Panc1 (cell line): ENCODE data around the gene ARHGEF26. TPM values are rescaled to one million over a fixed set of nuclear protein-coding genes. Genes with fewer than 3 reads are reported as not detected.

Experiments
- ATAC-seq: fragments of 200-7000 bp; cut with Tn5 transposase; 2 replicates; pipeline ENCODE4 v1.9.1; 2020; ENCODE audit warnings: mild to moderate bottlenecking, moderate library complexity
- BruUV-seq: library from RNA; stranded (reverse); fragments of 400-500 nt; replicated peaks from 2 replicates; lab custom pipeline; 2021; lab: Mats Ljungman, UMichigan
- CTCF ChIA-PET: fragments of 300-600 bp; sonication (Branson Sonifier 250); formaldehyde crosslinking; loops from one replicate; lab custom pipeline; 2022; ENCODE audit warnings: antibody characterized with exemption; lab: Charles Lee
- POLR2A ChIA-PET: fragments of 300-600 bp; sonication (Branson Sonifier 250); formaldehyde crosslinking; loops from one replicate; lab custom pipeline; 2022; ENCODE audit warnings: antibody characterized with exemption; lab: Charles Lee
- DNase-seq: peaks from one replicate; pipeline ENCODE4 v3.0.0-alpha.2; 2010; ENCODE audit warnings: low read depth, low spot score
- H3K27ac ChIP-seq: 2 replicates; pipeline ENCODE4 v1.5.1; 2011; ENCODE audit warnings: mild to moderate bottlenecking, low read length, inconsistent platforms
- H3K27me3 ChIP-seq: fragments of 200-500 bp; sonication (Bioruptor generic); 2 replicates; pipeline ENCODE4 v1.6.0; 2014; ENCODE audit warnings: low read length, inconsistent platforms; ENCODE audit not compliant: control insufficient read depth, insufficient read depth
- H3K36me3 ChIP-seq: fragments of 200-500 bp; sonication (Bioruptor generic); 2 replicates; pipeline ENCODE4 v1.5.1; 2014; ENCODE audit warnings: inconsistent platforms, mild to moderate bottlenecking, low read length, moderate library complexity; ENCODE audit not compliant: control insufficient read depth, insufficient read depth
- H3K4me1 ChIP-seq: 2 replicates; pipeline ENCODE4 v1.5.1; 2011; ENCODE audit warnings: inconsistent platforms, mild to moderate bottlenecking, low read length, moderate library complexity; ENCODE audit not compliant: control insufficient read depth, insufficient read depth
- H3K4me3 ChIP-seq, 2 experiments: 2 replicates each; pipeline ENCODE4 v1.5.1; 2011 to 2012; ENCODE audit warnings: low read depth in 2 of 2, low read length in 2 of 2, mild to moderate bottlenecking in 2 of 2, inconsistent platforms in 1 of 2, moderate library complexity in 1 of 2
- H3K9me3 ChIP-seq: fragments of 200-500 bp; sonication (Bioruptor generic); 2 replicates; pipeline ENCODE4 v1.5.1; 2014; ENCODE audit warnings: low read depth, mild to moderate bottlenecking, inconsistent platforms, low read length, moderate library complexity; ENCODE audit not compliant: control insufficient read depth, insufficient read depth
- CTCF ChIP-seq: fragments of 450-650 bp; IDR thresholded peaks from 2 replicates; pipeline ENCODE4 v1.5.1; 2017; ENCODE audit warnings: mild to moderate bottlenecking
- POLR2AphosphoS5 ChIP-seq: IDR thresholded peaks from 2 replicates; pipeline ENCODE4 v1.6.1; 2012; ENCODE audit warnings: mild to moderate bottlenecking, low read depth, low read length, moderate library complexity
- REST ChIP-seq, 2 experiments: IDR thresholded peaks; 2 replicates each; pipeline ENCODE4 v1.6.1; 2011 to 2012; ENCODE audit warnings: low read depth in 2 of 2, control low read depth in 1 of 2, low read length in 1 of 2, mild to moderate bottlenecking in 1 of 2, moderate library complexity in 1 of 2; ENCODE audit not compliant: insufficient read depth in 1 of 2
- SIN3A ChIP-seq: IDR thresholded peaks from 2 replicates; pipeline ENCODE4 v1.6.1; 2012; ENCODE audit warnings: low read depth, mild to moderate bottlenecking, low read length, moderate library complexity, borderline replicate concordance; ENCODE audit not compliant: insufficient read depth
- TCF7L2 ChIP-seq: IDR thresholded peaks from 2 replicates; pipeline ENCODE4 v1.6.1; 2011; ENCODE audit warnings: mild to moderate bottlenecking, low read depth, low read length, inconsistent platforms
- in situ Hi-C: cut with HindIII; loops from 2 replicates; pipeline ENCODE4 v1.10.0; 2016; ENCODE audit warnings: low sequenced_read_pairs, low pct_unique_long_range_greater_than_20kb
- intact Hi-C: fragments of 100-400 bp; cut with micrococcal nuclease; formaldehyde crosslinking; loops from one replicate; pipeline ENCODE4 v1.10.0; 2022; ENCODE audit not compliant: unreplicated experiment
- total RNA-seq: library from RNA; stranded (reverse); gene quantifications from one replicate; pipeline ENCODE4 v1.2.1, GENCODE V29; 2021; ENCODE audit not compliant: unreplicated experiment

ARHGEF26 gene
- total RNA-seq, 1 experiment from 2014 or later: 2.0 TPM

- intact Hi-C loops (no loop called here), in situ Hi-C loops (no loop called here)
- H3K4me1 ChIP-seq: no peaks in the 10 kb centered on the region
- ChIA-PET POLR2A (no interaction called here), CTCF (no interaction called here)
- DNase-seq (no peak), ATAC-seq (no peak)
- no peaks in the 10 kb centered on the region for H3K9me3 ChIP-seq
- TF ChIP-seq REST (IDR thresholded peaks at IDR 0.05; ENCODE audit: insufficient read depth in 1 of 2, low read depth in 2 of 2, low read length in 1 of 2) (no peak), SIN3A (no peak), TCF7L2 (no peak), CTCF (no peak), POLR2AphosphoS5 (no peak)
- H3K36me3 ChIP-seq: no peaks in the 10 kb centered on the region
- H3K27ac ChIP-seq: no peak overlapping the region
- no peaks in the 10 kb centered on the region for H3K27me3 ChIP-seq
- H3K4me3 ChIP-seq: no peak overlapping the region
- no TSS peak for BruUV-seq
These were observed 15.8 kb downstream of the ARHGEF26 start for GRCh38 chr3:154137036-154137435.

GRCh38 chr3:154139996-154140436 lies 18.8 kb downstream of the ARHGEF26 start:
- CTCF ChIA-PET: no interaction called here
- intact Hi-C loops (no loop called here), in situ Hi-C loops (no loop called here)
- no peaks in the 10 kb centered on the region for H3K36me3 ChIP-seq
- POLR2A ChIA-PET: no interaction called here
- no peaks in the 10 kb centered on the region for H3K9me3 ChIP-seq
- H3K4me1 ChIP-seq: no peaks in the 10 kb centered on the region
- ATAC-seq (no peak), DNase-seq (no peak)
- H3K27me3 ChIP-seq: no peaks in the 10 kb centered on the region
- TF ChIP-seq SIN3A (no peak), REST (IDR thresholded peaks at IDR 0.05; ENCODE audit: insufficient read depth in 1 of 2, low read depth in 2 of 2, low read length in 1 of 2) (no peak), POLR2AphosphoS5 (no peak), CTCF (no peak), TCF7L2 (no peak)
- H3K27ac ChIP-seq: no peak overlapping the region
- H3K4me3 ChIP-seq: no peak overlapping the region
- no TSS peak for BruUV-seq
